ENCODE data around the gene RFC2.
A peak's percentile ranks its signal among the peaks of the same experiment; 100 is the strongest.

GRCh38 chr7:74225400-74225799 lies 28.8 kb downstream of the RFC2 start:
- TF ChIP-seq, protein P1, sequence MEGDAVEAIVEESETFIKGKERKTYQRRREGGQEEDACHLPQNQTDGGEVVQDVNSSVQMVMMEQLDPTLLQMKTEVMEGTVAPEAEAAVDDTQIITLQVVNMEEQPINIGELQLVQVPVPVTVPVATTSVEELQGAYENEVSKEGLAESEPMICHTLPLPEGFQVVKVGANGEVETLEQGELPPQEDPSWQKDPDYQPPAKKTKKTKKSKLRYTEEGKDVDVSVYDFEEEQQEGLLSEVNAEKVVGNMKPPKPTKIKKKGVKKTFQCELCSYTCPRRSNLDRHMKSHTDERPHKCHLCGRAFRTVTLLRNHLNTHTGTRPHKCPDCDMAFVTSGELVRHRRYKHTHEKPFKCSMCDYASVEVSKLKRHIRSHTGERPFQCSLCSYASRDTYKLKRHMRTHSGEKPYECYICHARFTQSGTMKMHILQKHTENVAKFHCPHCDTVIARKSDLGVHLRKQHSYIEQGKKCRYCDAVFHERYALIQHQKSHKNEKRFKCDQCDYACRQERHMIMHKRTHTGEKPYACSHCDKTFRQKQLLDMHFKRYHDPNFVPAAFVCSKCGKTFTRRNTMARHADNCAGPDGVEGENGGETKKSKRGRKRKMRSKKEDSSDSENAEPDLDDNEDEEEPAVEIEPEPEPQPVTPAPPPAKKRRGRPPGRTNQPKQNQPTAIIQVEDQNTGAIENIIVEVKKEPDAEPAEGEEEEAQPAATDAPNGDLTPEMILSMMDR (IDR thresholded peaks at IDR 0.05; ENCODE audit: low read depth, low read length): no peak
- TF ChIP-seq MAX (IDR thresholded peaks at IDR 0.05; ENCODE audit: low read depth, low read length) (peak; percentile 79), POLR2A (IDR thresholded peaks at IDR 0.05; ENCODE audit: extremely low read depth, insufficient read length) (peak; percentile 41), MYC (IDR thresholded peaks at IDR 0.05; ENCODE audit: low read depth, low read length) (peak; percentile 67)

Data from NB4 (cell line).